ENCODE measurements around the gene NKX1-2.

NKX1-2 gene

GRCh38 chr10:124425227-124425962 is 24.4 kb downstream of the NKX1-2 start (continued):
- TF ChIP-seq ZNF157 (tag by site-specific recombination; IDR thresholded peaks at IDR 0.05) (no peak), GLIS1 (tag by site-specific recombination; IDR thresholded peaks at IDR 0.05) (no peak), ZNF146 (tag by site-specific recombination; IDR thresholded peaks at IDR 0.05) (no peak), ZNF692 (tag by site-specific recombination; IDR thresholded peaks at IDR 0.05) (no peak), PRDM10 (tag by site-specific recombination; IDR thresholded peaks at IDR 0.05) (no peak), KLF8 (tag by site-specific recombination; IDR thresholded peaks at IDR 0.05) (no peak), WT1 (tag by site-specific recombination; IDR thresholded peaks at IDR 0.05) (no peak), ZSCAN23 (tag by site-specific recombination; IDR thresholded peaks at IDR 0.05) (no peak)

GRCh38 chr10:124423813-124424212 is 26.0 kb downstream of the NKX1-2 start:
- TF ChIP-seq ZNF785 (tag by site-specific recombination; IDR thresholded peaks at IDR 0.05) (no peak), ZNF214 (tag by site-specific recombination; IDR thresholded peaks at IDR 0.05; ENCODE audit: borderline replicate concordance) (no peak), ZNF518A (tag by site-specific recombination; conservative IDR thresholded peaks at IDR 0.05; ENCODE audit: low read depth) (no peak), ZNF155 (tag by site-specific recombination; IDR thresholded peaks at IDR 0.05) (no peak), ZNF837 (tag by site-specific recombination; IDR thresholded peaks at IDR 0.05) (no peak), ZNF404 (tag by site-specific recombination; IDR thresholded peaks at IDR 0.05) (no peak), ZNF37A (tag by site-specific recombination; IDR thresholded peaks at IDR 0.05) (no peak), PRDM1 (tag by site-specific recombination; IDR thresholded peaks at IDR 0.05) (no peak)
- ChIA-PET CTCF (interaction anchor here (0.6 to 0.7 kb wide), 3 partner anchors 35 to 1423 kb away, joined by 3 read pairs; no protein-coding TSS in a partner anchor), POLR2A (no interaction called here)
- Histone ChIP-seq H3K4me1 (ENCODE audit: control insufficient read depth, insufficient read depth, low read length) (peaks cover 18% of the 10 kb centered on the region), H3K9me3 (ENCODE audit: control insufficient read depth, insufficient read depth, low read depth, low read length) (no peaks in the 10 kb centered on the region), H3K36me3 (ENCODE audit: control insufficient read depth in 2 of 2, insufficient read depth in 1 of 2, low read length in 2 of 2) (no peaks in the 10 kb centered on the region), H3K4me3 (ENCODE audit: low read depth, low read length) (no peak overlapping the region), H3K27ac (ENCODE audit: extremely low read depth, low read depth, low read length) (no peak overlapping the region)
